HG03469 (cell line): ENCODE data around the gene KIAA0319L.
A peak's percentile ranks its signal among the peaks of the same experiment; 100 is the strongest.
"Not testable (repeated sequence)": the region's sequence is repeated elsewhere in the genome, so short reads cannot be mapped to it uniquely, and the experiment has no call there.

Experiments used
- ATAC-seq: cut with Tn5 transposase; IDR thresholded peaks from one replicate; pipeline ENCODE4 v1.9.1; 2021; ENCODE audit warnings: mild to moderate bottlenecking, moderate library complexity, moderate number of reproducible peaks; ENCODE audit not compliant: unreplicated experiment

Gene KIAA0319L

DNA sequence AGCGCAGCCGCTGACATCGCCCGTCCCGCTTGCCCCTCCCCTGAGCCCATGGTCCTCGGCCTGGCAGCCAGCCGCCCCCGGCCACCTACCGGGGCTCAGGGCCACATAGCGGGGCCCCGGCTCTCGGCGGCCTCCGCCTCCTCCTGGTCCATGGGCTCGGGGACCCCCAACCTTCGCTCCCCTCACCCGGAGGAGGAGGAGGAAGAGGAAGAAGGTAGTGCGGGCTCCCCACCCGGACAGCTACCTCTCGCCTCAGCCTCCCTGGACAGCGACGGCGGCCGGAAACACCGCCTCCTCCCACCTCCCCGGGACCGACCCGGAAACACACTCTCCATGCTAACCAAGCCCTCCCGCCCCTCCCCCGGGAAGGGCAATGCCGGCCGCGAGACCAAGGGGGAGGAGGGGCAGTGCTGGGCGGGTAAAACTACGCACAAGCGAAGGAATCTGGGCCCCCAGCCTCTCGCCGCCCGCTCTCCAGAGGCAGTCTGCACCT lies at the start of gene KIAA0319L:
KIAA0319L (minus strand) TSS at position 286 of the 493 bp plus-strand sequence. CDS start 2,912 bp downstream, outside the sequence.
- ATAC-seq, result peak; percentile 31

DNA sequence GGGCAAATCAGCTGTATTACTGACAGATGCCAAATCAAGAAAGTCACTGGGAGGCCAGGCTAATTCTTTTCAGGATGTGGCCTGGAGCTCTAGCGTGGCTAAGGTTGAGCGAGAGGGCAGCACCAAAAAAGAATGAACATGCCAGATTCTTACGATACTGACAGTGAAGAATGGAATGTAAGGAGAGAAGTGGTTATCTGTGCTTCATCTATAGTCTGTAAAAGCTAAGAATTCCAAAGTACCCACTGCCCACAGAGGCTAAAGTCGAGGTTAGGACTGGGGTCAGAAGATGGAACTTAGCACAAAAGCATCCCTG lies 48.6 kb upstream of the KIAA0319L start:
- no peak for ATAC-seq

DNA sequence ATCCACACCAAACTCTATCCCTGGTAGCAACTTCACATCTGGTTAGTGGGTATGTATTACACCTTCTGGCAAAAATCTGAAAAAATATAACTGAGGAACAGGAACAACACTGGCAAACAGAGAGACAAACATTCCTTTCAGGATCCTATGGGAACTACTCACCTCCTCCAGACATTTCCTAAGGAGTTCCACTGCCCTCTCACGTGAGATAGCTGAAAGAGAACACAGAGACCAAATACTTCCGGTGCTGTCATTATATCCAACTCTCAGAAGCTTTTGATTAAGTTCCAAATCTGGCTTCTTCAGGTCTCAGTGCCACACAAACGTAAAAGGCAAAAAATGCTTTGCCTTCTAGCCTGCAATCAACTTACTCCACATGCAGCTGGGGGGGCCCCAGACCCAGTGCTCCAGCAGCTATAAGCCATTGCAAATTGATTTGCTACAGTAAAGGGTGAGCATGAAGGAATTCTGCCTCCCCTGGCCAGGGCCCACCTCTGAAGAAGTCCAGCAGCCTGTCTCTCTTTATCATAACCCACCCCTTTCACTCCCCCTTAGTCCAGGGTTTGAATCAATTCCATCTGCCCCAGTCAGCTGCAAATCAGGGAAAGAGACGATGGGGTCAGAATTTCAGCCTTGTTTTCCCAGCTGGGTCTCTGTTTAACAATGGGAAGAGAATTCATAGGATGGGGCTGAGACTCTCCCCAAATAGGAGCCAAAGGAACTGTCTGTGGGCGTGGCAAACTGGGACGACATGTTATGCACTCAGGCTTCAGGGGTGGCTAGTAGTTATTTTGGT lies 48.1 kb upstream of the KIAA0319L start:
- no peak for ATAC-seq

DNA sequence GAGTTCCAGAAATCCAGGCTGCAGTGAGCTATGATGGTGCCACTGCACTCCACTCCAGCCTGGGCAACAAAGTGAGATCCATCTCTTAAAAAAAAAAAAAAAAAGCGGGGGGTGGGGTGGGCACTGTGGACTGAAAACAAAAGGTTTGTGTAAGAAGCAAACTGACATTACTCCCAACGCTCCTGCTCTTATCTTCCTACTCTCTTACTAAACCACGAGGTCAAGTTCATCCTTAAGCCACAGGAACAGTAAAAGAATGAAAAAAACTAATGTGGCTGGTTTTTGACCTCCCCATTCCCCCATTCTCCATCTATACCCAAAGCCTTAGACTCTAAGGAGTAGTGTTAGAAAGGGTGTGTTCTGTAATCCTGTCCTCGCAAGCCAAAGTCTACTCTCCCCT lies 46.7 kb upstream of the KIAA0319L start:
- no peak for ATAC-seq

DNA sequence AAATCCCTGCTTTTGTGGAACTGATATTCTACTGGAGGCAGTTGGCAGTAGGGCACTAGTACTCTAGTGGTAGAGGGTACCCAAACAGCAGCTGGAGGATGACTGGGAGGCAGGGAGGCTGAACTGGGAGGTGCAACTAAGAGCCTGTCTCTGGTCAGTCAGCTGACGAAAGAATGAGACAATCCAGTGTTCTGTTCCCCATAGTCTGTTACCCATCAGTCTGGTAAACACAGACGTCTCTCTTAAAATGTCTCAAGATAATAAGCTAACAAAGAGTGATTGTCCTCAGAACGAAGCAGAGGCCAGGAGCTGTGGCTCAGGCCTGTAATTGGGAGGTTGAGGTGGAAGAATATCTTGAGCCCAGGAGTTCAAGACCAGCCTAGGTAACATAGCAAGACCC lies 46.3 kb upstream of the KIAA0319L start:
- no peak for ATAC-seq

DNA sequence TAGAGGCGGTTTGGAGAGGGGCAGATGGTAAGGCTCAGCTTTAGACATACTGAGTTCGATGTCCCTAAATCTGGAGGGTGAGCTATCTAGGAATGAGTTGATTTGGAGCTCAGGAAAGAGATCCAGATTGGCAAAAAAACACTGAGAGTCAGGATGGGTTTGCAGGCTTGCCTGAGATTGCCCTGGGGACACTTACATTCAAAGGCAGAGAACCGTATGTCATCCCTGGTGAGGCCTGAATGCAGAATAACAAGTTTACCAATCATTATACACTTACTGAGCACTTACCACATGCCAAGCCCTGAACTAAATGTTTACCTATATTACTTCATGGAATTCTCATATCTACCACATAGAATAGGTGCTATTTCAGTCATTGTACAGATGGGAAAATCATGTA lies 43.4 kb upstream of the KIAA0319L start:
- ATAC-seq, result no peak

DNA sequence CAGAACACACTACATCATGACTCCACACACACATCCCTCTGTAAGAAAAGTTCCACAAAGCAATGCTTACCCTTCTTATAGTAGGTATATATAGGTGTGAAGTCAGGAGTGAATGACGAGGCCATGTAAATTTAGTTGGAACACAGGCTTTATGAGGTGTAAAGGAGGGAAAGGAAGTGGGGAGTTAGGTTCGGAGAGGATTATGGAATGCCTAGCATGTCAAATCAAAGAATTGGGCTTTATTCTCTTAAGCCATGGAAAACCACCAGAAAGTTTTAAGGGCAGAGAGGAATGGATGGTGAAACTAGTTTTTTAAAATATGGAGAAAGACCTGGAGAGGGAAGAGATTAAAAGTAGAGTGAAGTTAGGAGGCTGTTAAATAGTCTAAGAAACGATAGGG lies 42.2 kb upstream of the KIAA0319L start:
- no peak for ATAC-seq

DNA sequence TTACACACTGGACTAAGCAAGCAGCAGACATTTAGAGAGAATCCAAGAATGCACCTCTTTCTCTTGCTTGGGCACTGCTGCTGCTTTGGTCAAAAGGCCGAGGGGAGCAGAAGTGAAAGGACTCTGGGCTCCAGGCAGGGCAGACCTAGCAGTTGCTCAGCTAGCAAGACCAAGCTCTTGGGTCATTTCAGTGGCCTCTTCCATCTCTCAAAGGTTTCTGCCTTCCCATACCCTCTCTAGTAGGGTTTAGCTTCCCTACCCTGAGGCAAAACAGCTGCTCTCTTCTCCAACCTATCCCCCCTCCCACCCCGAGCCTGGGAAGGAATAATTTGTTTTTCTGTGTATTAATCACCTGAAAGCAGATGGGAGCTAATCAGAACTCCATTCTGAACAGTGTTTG lies 41.7 kb upstream of the KIAA0319L start:
- no peak for ATAC-seq

DNA sequence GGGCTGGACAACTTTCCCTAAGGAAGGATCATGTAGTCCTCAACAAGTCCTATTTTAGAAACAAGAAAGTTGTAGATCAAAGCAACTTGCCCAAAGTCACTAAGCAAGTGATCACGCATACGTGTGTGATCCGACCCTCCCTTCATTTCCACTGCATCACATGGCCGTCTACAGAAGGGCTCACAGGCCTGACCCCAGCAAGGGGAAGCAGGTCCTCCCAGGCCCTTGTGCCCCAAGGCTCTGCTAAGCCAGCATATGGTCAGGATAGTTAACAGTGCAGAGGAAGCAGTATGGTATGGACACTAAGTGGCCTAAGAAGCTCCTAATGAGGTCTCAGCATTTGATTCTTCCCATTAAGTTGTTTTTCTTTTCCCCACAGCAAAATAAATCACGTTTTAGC lies 40.7 kb upstream of the KIAA0319L start:
- ATAC-seq, result no peak

DNA sequence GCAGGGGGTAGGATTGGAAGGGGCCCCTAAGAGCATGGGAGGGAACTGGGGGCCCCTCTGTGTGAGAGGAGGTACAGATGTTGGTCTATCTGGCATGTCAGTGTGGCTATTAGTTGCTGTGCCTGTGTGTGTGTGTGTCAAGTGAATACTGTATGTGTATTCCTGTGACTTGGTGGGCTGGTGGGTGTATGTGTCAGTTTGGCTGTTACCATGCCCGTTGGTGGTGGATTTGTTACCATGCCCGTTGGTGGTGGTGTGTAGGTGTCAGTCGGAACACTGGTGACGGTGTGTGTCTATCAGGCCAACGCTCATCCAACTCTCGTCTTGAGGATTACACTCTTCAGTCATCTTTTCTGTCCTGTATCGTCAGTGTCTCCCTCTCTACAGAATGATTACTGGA lies 38.5 kb upstream of the KIAA0319L start:
- ATAC-seq, result no peak

DNA sequence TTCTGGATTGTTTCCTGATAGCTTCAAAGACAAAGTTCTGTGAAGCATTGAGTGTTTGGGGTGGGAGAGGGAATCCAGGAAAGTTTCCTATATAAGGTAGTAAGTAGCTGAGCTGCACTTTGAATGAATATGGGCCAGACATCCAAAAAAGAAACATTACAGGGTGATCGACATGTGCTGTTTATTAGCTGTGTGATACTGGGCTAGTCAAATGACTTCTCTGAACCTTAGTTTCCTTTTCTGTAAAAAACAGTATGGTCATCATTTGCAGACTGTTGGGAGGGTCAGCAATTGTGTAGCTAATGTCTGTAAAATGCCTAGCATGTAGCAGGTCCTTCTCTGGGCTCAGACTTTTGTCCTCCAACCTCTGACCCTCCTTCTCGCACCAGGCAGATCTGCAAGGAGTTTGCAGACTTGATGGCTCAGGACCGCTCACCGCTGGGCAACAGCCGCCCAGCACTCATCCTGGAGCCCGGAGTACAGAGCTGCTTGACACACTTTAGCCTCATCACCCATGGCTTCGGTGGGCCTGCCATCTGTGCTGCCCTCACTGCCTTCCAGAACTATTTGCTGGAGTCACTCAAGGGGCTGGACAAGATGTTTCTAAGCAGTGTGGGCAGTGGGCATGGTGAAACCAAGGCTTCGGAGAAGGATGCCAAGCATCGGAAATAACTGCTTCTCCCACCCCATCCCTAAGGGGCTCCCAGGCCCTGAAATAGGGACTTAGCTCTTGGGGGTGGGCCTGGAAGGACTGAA lies 37.0 kb upstream of the KIAA0319L start:
- ATAC-seq, result no peak

DNA sequence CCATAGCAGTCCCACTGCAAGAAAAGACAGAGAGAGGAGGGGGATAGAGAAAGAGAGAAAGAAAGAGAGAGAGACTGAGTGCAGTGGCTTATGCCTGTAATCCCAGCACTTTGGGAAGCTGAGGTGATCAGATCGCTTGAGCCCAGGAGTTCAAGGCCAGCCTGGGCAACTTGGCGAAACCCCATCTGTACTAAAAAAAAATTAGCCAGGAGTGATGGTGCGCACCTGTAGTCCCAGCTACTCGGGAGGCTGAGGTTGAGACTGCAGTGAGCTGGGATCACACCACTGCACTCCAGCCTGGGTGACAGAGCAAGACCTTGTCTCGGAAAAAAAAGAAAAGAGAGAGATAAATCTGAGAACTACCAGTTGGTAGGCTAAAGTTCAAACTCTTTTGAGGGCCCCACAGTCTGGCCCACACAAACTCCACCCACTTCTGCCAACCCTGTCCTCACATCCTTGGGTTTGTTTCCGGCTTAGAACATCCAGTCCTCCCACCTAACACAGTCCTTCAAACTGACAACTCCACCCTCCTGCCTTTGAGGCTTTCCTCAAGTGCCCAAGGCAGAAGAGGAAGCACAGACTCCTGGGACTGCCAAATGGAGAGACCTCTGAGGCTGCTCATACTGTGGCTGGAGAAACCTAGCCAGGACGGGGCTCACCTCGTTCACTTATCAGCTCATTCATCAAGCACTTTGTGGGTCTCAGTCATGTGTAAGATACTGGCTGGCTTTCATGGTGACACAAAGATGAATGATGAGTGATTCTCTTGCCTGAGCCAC lies 36.0 kb upstream of the KIAA0319L start:
- ATAC-seq, result no peak

DNA sequence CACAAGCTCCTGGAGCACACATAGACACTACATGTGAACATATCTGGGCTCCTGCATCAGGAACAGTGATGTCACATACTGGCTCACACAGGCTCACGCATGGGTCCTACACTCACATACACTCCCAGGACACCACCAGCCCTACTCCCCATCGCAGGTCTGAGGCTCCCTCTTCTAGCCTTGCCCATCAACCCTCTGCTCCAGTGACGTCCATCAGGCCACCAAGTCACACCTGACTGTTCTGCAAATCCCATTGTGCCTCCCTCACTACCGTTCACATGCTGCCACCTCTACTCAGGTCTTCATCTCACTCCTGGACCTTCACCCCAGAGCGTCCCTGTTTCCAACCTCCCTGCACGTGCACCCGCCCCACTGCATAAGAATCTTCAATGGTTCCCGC lies 34.0 kb upstream of the KIAA0319L start:
- ATAC-seq, result no peak

DNA sequence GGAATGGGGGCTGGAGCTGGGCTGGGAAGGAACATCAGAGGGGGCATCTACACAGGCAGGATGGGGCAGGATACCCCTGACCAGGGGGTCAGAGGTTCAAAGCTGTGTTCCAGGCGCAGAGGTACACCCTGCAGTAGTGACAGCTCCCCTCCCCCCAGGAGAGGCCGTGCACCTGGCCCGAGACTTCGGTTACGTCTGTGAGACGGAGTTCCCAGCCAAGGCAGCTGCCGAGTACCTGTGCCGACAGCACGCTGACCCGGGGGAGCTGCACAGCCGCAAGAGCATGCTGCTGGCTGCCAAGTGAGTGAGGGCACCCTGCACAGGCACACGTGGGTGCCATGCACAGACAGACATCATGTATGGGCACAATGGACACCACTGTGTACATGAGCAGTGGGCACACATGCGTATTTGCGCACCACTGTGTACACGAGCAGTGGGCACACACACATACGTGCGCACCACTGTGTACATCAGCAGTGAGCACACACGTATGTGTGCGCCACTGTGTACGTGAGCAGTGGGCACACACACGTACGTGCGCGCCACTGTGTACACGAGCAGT lies 33.4 kb upstream of the KIAA0319L start:
- ATAC-seq, result no peak

DNA sequence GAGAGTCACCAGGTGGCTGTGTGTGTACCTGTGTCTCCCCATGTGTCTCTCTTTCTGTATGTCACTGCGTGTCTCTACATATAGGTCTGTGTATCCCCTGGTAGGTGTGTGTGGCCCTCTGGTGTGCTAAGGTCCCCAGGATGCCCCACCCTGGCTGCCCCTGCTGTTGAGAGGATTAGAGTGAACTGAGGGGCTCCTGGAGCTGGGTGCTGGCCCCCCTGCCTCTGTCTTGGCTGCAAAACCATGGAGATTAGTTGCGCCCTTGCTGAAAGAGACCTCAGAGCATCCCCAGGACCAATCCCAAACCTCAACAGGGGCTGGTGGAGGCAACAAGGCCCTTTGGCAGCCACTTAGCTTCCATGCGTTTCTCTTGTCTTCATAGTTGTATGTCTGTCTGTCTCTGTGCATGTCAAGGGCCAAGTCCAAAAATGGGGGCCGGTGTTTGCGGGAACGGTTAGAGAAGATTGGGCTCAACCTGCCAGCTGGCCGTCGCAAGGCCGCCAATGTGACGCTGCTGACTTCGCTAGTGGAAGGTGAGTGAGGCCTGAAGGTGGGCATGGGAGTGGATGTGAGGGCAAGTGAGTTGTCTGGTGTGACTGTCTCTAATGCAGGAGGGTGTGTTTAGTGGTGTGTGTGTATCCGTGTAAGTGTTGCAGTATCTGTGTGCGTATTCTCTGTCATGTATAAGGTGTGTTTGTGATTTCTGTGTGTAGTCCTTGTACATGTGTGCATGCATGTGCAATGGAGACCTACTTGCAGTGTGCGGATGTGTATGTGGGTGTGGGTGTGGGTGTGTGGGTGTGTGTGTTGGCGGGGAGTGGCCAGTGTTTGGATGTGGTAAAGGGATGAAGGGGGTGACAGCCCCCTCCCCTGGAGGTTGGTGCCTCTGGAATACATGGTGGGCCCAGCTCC lies 32.6 kb upstream of the KIAA0319L start:
- no peak for ATAC-seq

DNA sequence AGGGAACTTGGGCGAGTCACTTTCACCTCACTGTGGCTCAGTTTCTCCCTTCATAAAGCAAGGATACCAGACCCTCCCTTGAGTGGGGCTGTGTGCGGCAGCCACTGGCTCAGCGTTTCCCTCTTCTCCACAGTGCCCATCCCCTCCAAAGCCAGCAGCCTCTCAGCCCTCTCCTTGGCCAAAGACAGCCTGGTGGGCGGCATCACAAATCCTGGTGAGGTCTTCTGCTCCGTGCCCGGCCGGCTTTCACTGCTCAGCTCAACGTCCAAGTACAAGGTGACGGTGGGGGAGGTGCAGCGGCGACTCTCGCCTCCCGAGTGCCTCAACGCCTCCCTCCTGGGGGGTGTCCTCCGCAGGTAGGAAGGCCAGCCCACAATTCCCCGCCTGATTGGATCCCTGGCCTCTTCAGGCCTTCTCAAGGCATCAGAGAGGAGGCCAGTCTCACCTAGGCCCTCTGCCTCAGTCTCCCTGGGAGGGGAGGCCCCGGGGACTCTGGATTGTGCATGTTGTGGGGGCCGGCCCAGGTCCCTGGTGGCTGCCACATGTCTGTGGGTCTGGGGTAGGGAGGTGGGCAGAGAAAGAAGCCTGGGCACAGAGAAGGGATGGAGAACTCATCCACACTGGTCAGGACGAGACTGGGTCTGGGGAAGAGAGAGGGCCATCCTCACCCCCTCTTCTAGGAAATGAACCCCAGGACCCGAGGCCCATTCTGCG lies 31.2 kb upstream of the KIAA0319L start:
- ATAC-seq, result no peak

DNA sequence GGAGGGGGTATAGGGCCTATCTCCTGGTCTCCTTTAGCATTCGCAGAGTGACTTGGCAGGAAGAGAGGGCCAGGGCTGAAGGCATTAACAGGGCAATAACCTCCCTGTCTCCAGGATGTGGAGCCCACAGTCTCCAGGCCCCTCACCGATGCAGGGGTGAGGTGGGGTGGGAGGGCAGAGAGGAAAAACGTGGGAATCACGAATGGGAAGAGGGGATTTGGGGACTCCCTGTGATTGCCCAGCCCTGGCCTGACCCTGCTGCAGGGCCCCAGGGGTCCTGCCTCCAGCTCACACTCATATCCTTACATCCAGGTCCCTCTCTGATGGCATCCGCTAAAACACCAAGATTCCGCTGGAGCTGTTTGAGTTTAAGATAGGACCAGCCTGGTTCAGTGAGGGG lies 30.5 kb upstream of the KIAA0319L start:
- ATAC-seq, result no peak

DNA sequence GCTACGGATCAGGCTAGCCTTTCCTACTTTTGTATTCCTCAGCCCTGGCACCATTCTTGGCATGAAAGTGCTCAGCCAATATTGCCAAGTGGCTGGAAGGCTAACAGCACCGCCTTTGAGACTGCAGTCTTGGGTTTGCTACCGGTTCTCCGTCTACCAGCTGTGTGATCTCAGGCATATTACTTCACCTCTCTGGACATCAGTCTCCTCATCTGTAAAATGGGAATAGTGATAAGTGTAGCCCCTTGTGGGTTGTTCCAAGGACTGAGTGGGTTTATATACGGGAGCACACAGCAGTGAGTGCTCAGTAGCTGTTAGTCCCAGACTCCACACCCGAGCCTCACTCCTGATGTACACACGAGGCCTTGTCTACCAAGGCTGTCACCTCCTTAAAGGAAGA lies 29.6 kb upstream of the KIAA0319L start:
- no peak for ATAC-seq

DNA sequence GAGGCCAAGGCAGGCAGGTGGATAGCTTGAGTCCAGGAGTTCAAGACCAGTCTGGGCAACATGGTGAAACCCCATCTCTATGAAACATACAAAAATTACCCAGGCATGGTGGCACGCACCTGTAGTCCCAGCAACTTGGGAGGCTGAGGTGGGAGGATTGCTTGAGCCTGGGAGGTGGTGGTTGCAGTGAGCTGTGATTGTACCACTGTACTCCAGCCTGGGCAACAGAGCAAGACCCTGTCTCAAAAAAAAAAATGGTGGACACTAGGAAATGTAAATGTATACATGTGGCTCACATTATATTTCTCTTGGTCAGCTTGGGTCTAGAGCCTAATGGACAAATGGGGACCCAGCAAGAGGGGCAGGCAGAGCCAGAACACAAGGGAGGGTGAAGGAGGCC lies 28.6 kb upstream of the KIAA0319L start:
- not testable (repeated sequence) for ATAC-seq

DNA sequence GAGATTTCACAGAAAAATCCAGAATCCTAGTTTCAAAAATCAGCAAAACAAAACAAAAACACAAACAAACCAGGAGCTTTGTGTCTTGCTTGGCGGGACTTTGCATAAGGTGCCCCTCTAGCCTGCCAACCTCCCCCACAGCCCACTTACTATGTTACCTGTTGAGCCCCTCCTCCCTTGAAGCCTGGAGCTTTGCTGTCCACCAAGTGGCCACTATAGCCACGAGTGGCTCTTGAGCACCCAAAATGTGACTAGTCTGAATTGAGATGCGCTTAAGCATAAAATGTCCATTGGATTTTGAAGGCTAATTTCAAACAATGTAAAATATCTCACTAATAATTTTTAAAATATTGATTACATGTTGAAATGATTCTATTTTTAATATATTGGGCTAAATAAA lies 28.1 kb upstream of the KIAA0319L start:
- no peak for ATAC-seq
